HCT116 (cell line): ENCODE results near the gene RNASEH2A. TPM values are rescaled to one million over a fixed set of nuclear protein-coding genes. Genes with fewer than 3 reads are reported as not detected.

Source experiments
- ATAC-seq: fragments of 200-7000 bp; cut with Tn5 transposase; 2 replicates; pipeline ENCODE4 v1.9.1; 2020; ENCODE audit warnings: mild to moderate bottlenecking, moderate library complexity
- BruUV-seq: library from RNA; stranded (reverse); fragments of 400-500 nt; replicated peaks from 2 replicates; lab custom pipeline; 2021; lab: Mats Ljungman, UMichigan
- CTCF ChIA-PET: fragments of 300-600 bp; sonication (Branson Sonifier 250); formaldehyde crosslinking; loops from one replicate; lab custom pipeline; 2021; ENCODE audit warnings: antibody characterized with exemption; lab: Charles Lee
- POLR2A ChIA-PET: fragments of 300-600, 350-600 bp; sonication (Branson Sonifier 250); formaldehyde crosslinking; loops from one replicate; lab custom pipeline; 2021; ENCODE audit warnings: antibody characterized with exemption; lab: Charles Lee
- RAD21 ChIA-PET, 2 experiments: fragments of 300-600 bp; sonication (Branson Sonifier 250); formaldehyde crosslinking; loops; one replicate each; lab custom pipeline; 2023; ENCODE audit warnings: low total read pairs in 2 of 2; ENCODE audit not compliant: uncharacterized antibody in 2 of 2, unreplicated experiment in 2 of 2, low non-redundant PET in 1 of 2; lab: Charles Lee
- DNase-seq: peaks from one replicate; pipeline ENCODE4 v3.0.0-alpha.2; 2010; ENCODE audit warnings: low read depth, low spot score
- H2AFZ ChIP-seq: fragments of 200-600 bp; shearing (Covaris generic), sonication (generic); 2 replicates; pipeline ENCODE4 v1.6.1; 2017; ENCODE audit warnings: low read depth, mixed run types, mixed read lengths, antibody characterized with exemption, low read length; ENCODE audit not compliant: poor library complexity, severe bottlenecking
- H3K27ac ChIP-seq: 2 replicates; pipeline ENCODE4 v1.5.1; 2012; ENCODE audit warnings: low read depth, low read length
- H3K27me3 ChIP-seq: fragments of 200-600 bp; sonication (generic); 2 replicates; pipeline ENCODE4 v1.6.1; 2016; ENCODE audit warnings: mixed run types, low read length, mixed read lengths; ENCODE audit not compliant: insufficient read depth
- H3K36me3 ChIP-seq, 2 experiments: fragments of 200-500 bp in 1 of 2; fragments of 200-600 bp in 1 of 2; sonication (Bioruptor generic) in 1 of 2; sonication (generic) in 1 of 2; 2 replicates each; pipeline versions ENCODE4 v1.5.1 to v1.6.1; 2014 to 2016; ENCODE audit warnings: low read length in 2 of 2, inconsistent platforms in 1 of 2, mixed read lengths in 1 of 2, mixed run types in 1 of 2; ENCODE audit not compliant: insufficient read depth in 2 of 2, control insufficient read depth in 1 of 2
- H3K4me1 ChIP-seq, 2 experiments: fragments of 200-600 bp in 1 of 2; sonication (generic) in 1 of 2; 2 replicates each; pipeline versions ENCODE4 v1.5.1 to v1.6.1; 2012 to 2017; ENCODE audit warnings: low read length in 2 of 2, inconsistent platforms in 1 of 2, mild to moderate bottlenecking in 1 of 2, mixed read lengths in 1 of 2, mixed run types in 1 of 2, moderate library complexity in 1 of 2; ENCODE audit not compliant: insufficient read depth in 2 of 2, control insufficient read depth in 1 of 2
- H3K4me2 ChIP-seq: fragments of 200-600 bp; sonication (generic); 2 replicates; pipeline ENCODE4 v1.6.1; 2017; ENCODE audit warnings: mixed run types, low read length, mixed read lengths
- H3K4me3 ChIP-seq, 2 experiments: fragments of 200-600 bp in 1 of 2; sonication (generic) in 1 of 2; replicated peaks in 1 of 2; 2 replicates each; pipeline ENCODE4 v1.5.1; 2011 to 2016; ENCODE audit warnings: low read length in 2 of 2, control low read depth in 1 of 2, low read depth in 1 of 2, mild to moderate bottlenecking in 1 of 2, mixed read lengths in 1 of 2, mixed run types in 1 of 2
- H3K79me2 ChIP-seq: fragments of 200-600 bp; sonication (generic); 2 replicates; pipeline ENCODE4 v1.6.1; 2017; ENCODE audit warnings: mild to moderate bottlenecking, mixed run types, low read length, moderate library complexity, mixed read lengths; ENCODE audit not compliant: insufficient read depth
- H3K9ac ChIP-seq: fragments of 200-600 bp; sonication (generic); 2 replicates; pipeline ENCODE4 v1.6.1; 2016; ENCODE audit warnings: low read length, mixed read lengths
- H3K9me2 ChIP-seq: fragments of 200-600 bp; sonication (generic), shearing (Covaris generic); 2 replicates; pipeline ENCODE4 v1.6.1; 2017; ENCODE audit warnings: mixed run types, mild to moderate bottlenecking, moderate library complexity; ENCODE audit not compliant: insufficient read depth
- H3K9me3 ChIP-seq, 2 experiments: fragments of 200-500 bp in 1 of 2; fragments of 200-600 bp in 1 of 2; sonication (Bioruptor generic) in 1 of 2; sonication (generic) in 1 of 2; 2 replicates each; pipeline ENCODE4 v1.6.1; 2014 to 2017; ENCODE audit warnings: low read length in 2 of 2, mixed read lengths in 2 of 2, inconsistent platforms in 1 of 2, low read depth in 1 of 2, mild to moderate bottlenecking in 1 of 2, mixed run types in 1 of 2, moderate library complexity in 1 of 2; ENCODE audit not compliant: control insufficient read depth in 1 of 2, insufficient read depth in 1 of 2
- H4K20me1 ChIP-seq: fragments of 200-600 bp; sonication (generic), shearing (Covaris generic); 2 replicates; pipeline ENCODE4 v1.6.1; 2017; ENCODE audit warnings: mixed run types, mild to moderate bottlenecking, moderate library complexity; ENCODE audit not compliant: insufficient read depth
- FOSL1 ChIP-seq: IDR thresholded peaks from 2 replicates; pipeline ENCODE4 v1.6.1; 2012; ENCODE audit warnings: low read depth
- JUND ChIP-seq: IDR thresholded peaks from 2 replicates; pipeline ENCODE4 v1.6.1; 2012
- POLR2A ChIP-seq: IDR thresholded peaks from 2 replicates; pipeline ENCODE4 v1.7.0; 2011; ENCODE audit warnings: borderline replicate concordance; ENCODE audit not compliant: insufficient read depth, insufficient read length; ENCODE audit errors: extremely low read depth
- POLR2AphosphoS5 ChIP-seq: IDR thresholded peaks from 2 replicates; pipeline ENCODE4 v1.6.1; 2011; ENCODE audit warnings: mild to moderate bottlenecking, low read depth, low read length, moderate library complexity
- SIN3A ChIP-seq: IDR thresholded peaks from 2 replicates; pipeline ENCODE4 v1.6.1; 2012; ENCODE audit warnings: low read depth
- SRF ChIP-seq: IDR thresholded peaks from 2 replicates; pipeline ENCODE4 v1.6.1; 2012; ENCODE audit warnings: low read depth
- YY1 ChIP-seq: IDR thresholded peaks from 2 replicates; pipeline ENCODE4 v1.6.1; 2011; ENCODE audit warnings: low read length, low read depth, moderate library complexity, mild to moderate bottlenecking; ENCODE audit not compliant: insufficient replicate concordance; ENCODE audit errors: extremely low read depth
- ZBTB33 ChIP-seq: IDR thresholded peaks from 2 replicates; pipeline ENCODE4 v1.6.1; 2011; ENCODE audit warnings: mild to moderate bottlenecking, low read length, moderate library complexity; ENCODE audit not compliant: insufficient replicate concordance; ENCODE audit errors: extremely low read depth
- ZNF274 ChIP-seq: fragments of 200-500 bp; sonication (Bioruptor generic); IDR thresholded peaks from 2 replicates; pipeline ENCODE4 v1.6.1; 2014; ENCODE audit warnings: mild to moderate bottlenecking, low read depth, low read length, inconsistent platforms
- intact Hi-C: fragments of 100-400 bp; cut with micrococcal nuclease; formaldehyde crosslinking; loops from 2 replicates; pipeline ENCODE4 v1.10.0; 2022
- total RNA-seq: library from RNA; stranded (reverse); gene quantifications from one replicate; pipeline ENCODE4 v1.2.1, GENCODE V29; 2021; ENCODE audit not compliant: unreplicated experiment

RNASEH2A gene
- total RNA-seq, 1 experiment from 2014 or later = 54.5 TPM

- ATAC-seq (no peak), DNase-seq (no peak)
- CTCF ChIA-PET = interaction anchor here (1.6 kb wide), 1 partner anchor 42 kb away, joined by 4 read pairs; no protein-coding TSS in a partner anchor
- TF ChIP-seq SRF (no peak), FOSL1 (no peak), POLR2AphosphoS5 (no peak), YY1 (no peak), JUND (no peak), ZBTB33 (no peak), POLR2A (no peak), SIN3A (no peak), ZNF274 (no peak)
- no TSS peak for BruUV-seq
- H3K4me2 ChIP-seq = peak overlapping the region; percentile 100
- RAD21 ChIA-PET = no interaction called here
- H4K20me1 ChIP-seq = no peaks in the 10 kb centered on the region
- H3K36me3 ChIP-seq = peaks cover 4 to 19% of the 10 kb centered on the region in 2 experiments; a peak in 3 of 4 replicates
- H3K4me1 ChIP-seq = peaks cover 20 to 42% of the 10 kb centered on the region in 2 experiments; a peak in 3 of 4 replicates
- POLR2A ChIA-PET = interaction anchor here (0.7 to 2.3 kb wide), 4 partner anchors 10 to 121 kb away, joined by 3 to 19 read pairs (median 4); partner anchors contain the start of genes JUNB and RTBDN
- intact Hi-C loops = loop anchor here (5.0 kb wide), 1 partner anchor 35 kb away; the partner anchor contains the start of gene MAST1
- H3K9me3 ChIP-seq = no peaks in the 10 kb centered on the region
- peak overlapping the region; percentile 86 for H3K27ac ChIP-seq
- H3K79me2 ChIP-seq = peaks cover 35% of the 10 kb centered on the region
- H3K27me3 ChIP-seq = no peaks in the 10 kb centered on the region
- H3K4me3 ChIP-seq = peak overlapping the region; percentile 93 to 97
- H3K9me2 ChIP-seq = no peaks in the 10 kb centered on the region
- peak overlapping the region; percentile 61 for H2AFZ ChIP-seq
- peak overlapping the region; percentile 94 for H3K9ac ChIP-seq
Measured at GRCh38 chr19:12802267-12803106, 3.9 kb upstream of the RNASEH2A start.
